ES-I3 (cell line): Measurements from ENCODE around the gene ACSL1.
"Not testable (repeated sequence)": the region's sequence is repeated elsewhere in the genome, so short reads cannot be mapped to it uniquely, and the experiment has no call there.

ENCODE experiments used
- H3K36me3 ChIP-seq: 2 replicates; pipeline ENCODE4 v1.6.1; 2013; ENCODE audit warnings: mild to moderate bottlenecking, low read length, control low read depth, moderate library complexity; ENCODE audit not compliant: insufficient read depth
- H3K4me1 ChIP-seq: 2 replicates; pipeline ENCODE4 v1.6.1; 2013; ENCODE audit warnings: mild to moderate bottlenecking, control low read depth, low read length; ENCODE audit not compliant: insufficient read depth
- H3K9ac ChIP-seq: 2 replicates; pipeline ENCODE4 v1.6.1; 2013; ENCODE audit warnings: low read depth, mild to moderate bottlenecking, low read length, moderate library complexity
- H3K9me3 ChIP-seq: 2 replicates; pipeline ENCODE4 v1.6.1; 2013; ENCODE audit warnings: mild to moderate bottlenecking, low read length, moderate library complexity; ENCODE audit not compliant: control insufficient read depth, insufficient read depth

Gene ACSL1

DNA sequence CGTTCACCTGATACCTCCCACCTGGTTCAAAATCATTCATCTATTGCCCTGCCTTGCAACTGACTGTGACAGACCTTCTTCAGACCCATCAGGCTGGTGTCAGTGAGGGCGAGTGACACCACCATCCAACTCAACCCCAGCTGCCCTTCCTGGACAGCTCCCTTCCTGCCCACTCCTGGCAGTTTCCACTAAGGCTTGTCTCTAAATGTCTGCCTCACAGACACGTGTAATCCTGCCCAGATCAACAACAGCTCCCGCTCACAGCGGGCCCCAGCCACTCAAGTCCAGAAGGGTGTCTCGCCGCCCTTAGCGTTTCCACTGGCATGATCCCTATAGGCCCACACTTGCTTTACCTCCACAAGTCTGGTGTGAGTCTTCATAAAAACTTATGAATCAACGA lies 28.9 kb downstream of the ACSL1 start:
- Histone ChIP-seq H3K36me3 (no peaks in the 10 kb centered on the region), H3K9ac (no peak overlapping the region), H3K9me3 (no peaks in the 10 kb centered on the region), H3K4me1 (peaks cover 17% of the 10 kb centered on the region)

DNA sequence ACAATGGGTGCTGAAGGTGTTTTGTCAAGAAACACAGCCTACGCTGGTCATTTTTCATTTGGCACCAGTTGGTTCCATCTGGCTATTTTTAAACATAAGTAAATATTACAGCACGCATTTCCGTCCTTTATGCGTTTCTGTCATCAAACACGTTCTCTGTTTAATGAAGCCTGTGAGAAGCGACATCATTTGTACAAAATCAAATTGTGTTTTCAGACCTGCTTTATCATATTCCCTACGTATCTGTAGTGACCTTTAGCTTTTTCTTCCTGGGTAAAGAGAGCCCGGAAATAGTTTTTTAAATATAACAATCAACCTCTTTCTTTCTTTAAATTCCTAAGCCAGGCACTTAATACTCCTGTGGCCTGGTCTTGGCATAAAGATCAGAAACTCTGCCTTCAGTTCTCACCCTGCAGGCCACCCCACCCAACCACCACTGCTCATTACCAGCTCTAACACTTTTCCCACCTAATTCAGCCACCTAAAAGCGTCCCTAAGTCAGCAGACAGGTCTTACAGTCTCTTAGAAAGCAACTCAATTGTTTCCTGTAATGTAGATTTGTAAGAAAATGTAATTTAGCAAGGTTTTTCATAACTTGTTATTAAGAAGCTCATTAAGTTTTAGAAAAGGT lies 30.4 kb downstream of the ACSL1 start:
- H3K9ac ChIP-seq: no peak overlapping the region
- H3K9me3 ChIP-seq: no peaks in the 10 kb centered on the region
- H3K4me1 ChIP-seq: peaks cover 17% of the 10 kb centered on the region; the same call in 1 of the 2 replicates
- no peaks in the 10 kb centered on the region for H3K36me3 ChIP-seq

DNA sequence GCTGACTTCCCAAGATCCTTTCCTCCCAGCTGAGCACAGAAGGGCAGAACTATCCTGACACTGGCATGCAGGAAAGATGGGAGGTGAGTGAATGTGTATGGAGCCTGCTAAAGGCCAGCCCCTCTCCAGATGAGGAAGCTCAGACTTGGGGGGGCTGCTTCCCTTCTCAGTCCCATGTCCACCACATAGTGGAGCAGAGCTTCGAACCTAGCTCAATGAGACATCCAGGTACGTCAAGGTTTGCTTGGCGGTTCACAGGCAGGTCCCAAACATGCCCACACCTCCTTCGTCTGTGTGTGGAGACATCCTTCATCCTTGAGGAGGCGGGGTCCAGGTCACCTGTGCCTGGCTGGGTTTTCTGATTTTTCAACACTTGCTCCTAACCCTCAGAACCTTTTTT lies 31.3 kb downstream of the ACSL1 start:
- Histone ChIP-seq H3K9ac (no peak overlapping the region), H3K36me3 (no peaks in the 10 kb centered on the region), H3K9me3 (no peaks in the 10 kb centered on the region), H3K4me1 (peaks cover 17% of the 10 kb centered on the region; the same call in 1 of the 2 replicates)

DNA sequence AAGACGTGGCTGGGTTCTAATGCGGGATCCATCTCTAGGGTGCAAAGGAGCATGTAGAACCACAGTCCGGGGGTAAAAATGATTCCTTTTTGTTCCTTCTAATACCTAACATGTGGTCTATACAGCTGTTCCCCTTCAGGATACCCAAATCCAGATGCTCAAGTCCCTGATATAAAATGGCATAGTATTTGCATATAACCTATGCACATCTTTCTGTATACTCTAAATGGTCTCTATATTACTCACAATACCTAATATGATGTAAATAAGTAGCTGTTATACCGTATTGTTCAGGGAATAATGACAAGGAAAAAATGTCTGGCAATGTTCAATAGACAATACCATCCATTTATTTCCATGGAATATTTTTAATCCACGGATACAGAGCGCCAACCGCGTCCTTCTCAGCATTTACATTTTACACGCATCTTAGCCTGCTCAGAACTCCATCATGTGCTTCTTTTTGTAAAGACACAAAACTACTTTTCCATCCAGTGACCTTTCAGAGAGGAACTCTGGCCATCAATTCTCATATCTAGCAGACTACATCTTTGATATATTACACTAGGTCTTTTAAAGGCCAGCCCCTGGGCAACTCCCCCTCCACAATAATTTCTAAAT lies 31.9 kb downstream of the ACSL1 start:
- no peaks in the 10 kb centered on the region for H3K36me3 ChIP-seq

DNA sequence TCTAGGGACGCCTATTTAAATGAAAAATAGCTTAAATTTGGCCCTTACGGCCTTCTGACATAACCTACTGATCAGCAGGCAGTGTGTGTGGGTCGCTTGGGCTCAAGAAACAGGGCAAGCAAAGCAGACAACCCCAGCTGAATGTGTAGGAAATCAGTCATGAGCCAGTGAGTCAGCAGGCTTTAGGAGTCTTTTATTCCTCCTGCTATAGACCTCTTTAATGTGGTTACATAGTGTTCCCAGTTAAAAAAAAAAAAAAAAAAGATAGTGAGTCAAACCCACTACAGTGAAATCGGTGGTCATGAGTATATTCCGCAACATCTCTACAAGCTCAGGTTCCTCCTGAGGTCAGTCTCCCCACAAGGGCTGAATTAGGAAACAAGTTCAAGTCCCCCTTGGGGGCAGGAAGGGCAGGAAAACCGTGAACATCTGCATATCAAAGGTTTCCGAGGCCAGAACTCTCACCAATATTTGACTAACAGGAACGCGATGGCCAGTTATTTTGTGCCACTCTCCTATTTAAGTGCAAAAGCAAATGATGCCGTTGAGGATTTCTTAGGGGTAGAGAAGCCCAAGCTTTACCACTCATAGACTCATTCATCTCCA lies 32.7 kb downstream of the ACSL1 start:
- H3K4me1 ChIP-seq: peaks cover 22% of the 10 kb centered on the region; the same call in 1 of the 2 replicates
- no peaks in the 10 kb centered on the region for H3K9me3 ChIP-seq
- no peaks in the 10 kb centered on the region for H3K36me3 ChIP-seq
- peak overlapping the region; percentile 15; the same call in 1 of the 2 replicates for H3K9ac ChIP-seq

More for the DNA sequence above, 31.9 kb downstream of the ACSL1 start:
- H3K4me1 ChIP-seq: peaks cover 17% of the 10 kb centered on the region; the same call in 1 of the 2 replicates
- no peak overlapping the region for H3K9ac ChIP-seq
- H3K9me3 ChIP-seq: no peaks in the 10 kb centered on the region

DNA sequence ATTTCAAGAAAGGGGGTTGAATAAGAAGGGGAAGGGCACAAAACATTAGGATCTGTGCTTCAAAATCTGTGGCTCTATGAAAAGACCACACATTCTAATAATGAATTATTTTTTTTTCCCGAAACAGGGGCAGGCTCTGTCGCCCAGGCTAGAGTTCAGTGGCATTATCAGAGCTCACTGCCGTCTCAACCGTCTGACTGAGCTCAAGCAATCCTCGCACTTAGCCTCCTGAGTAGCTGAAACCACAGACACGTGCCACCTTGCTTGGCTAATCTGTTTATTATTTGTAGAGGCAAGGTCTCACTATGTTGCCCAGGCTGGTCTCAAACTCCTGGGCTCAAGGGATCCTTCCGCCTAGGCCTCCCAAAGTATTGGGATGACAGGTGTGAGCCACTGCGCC lies 33.4 kb downstream of the ACSL1 start:
- Histone ChIP-seq H3K36me3 (no peaks in the 10 kb centered on the region), H3K9me3 (no peaks in the 10 kb centered on the region), H3K4me1 (peaks cover 22% of the 10 kb centered on the region; the same call in 1 of the 2 replicates), H3K9ac (no peak overlapping the region)

DNA sequence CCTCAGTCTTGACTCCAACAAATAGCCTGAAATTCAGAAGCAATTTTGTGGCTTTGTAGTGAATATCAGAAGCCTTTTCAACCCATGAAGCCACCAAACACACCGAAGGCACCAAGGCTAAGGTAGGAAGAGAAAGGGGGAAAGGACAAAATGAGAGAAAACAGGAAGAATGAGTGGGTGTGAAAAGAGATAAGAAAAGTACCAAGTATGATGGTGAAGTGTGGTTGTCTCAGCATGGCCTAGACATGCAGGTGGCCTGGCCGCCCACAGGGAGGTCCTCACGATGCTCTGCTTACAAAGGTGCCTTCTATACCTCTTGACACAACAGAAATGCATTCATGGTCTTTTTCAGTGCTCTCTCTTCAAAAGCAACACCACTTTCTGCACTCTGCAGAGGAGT lies 34.9 kb downstream of the ACSL1 start:
- peaks cover 22% of the 10 kb centered on the region; the same call in 1 of the 2 replicates for H3K4me1 ChIP-seq
- H3K9me3 ChIP-seq: no peaks in the 10 kb centered on the region
- H3K9ac ChIP-seq: no peak overlapping the region
- no peaks in the 10 kb centered on the region for H3K36me3 ChIP-seq

GRCh38 chr4:184787766-184788503 lies 37.8 kb downstream of the ACSL1 start:
- Histone ChIP-seq H3K9ac (no peak overlapping the region), H3K9me3 (no peaks in the 10 kb centered on the region), H3K36me3 (no peaks in the 10 kb centered on the region), H3K4me1 (peaks cover 17% of the 10 kb centered on the region)

- no peak overlapping the region for H3K9ac ChIP-seq
- H3K4me1 ChIP-seq: peaks cover 14% of the 10 kb centered on the region
- H3K9me3 ChIP-seq: no peaks in the 10 kb centered on the region
- no peaks in the 10 kb centered on the region for H3K36me3 ChIP-seq
These were observed 40.0 kb downstream of the ACSL1 start for GRCh38 chr4:184785813-184786212.

- H3K4me1 ChIP-seq: peaks cover 14% of the 10 kb centered on the region
- no peaks in the 10 kb centered on the region for H3K36me3 ChIP-seq
- no peak overlapping the region for H3K9ac ChIP-seq
- H3K9me3 ChIP-seq: no peaks in the 10 kb centered on the region
These were observed 41.0 kb downstream of the ACSL1 start for GRCh38 chr4:184784628-184785257.

DNA sequence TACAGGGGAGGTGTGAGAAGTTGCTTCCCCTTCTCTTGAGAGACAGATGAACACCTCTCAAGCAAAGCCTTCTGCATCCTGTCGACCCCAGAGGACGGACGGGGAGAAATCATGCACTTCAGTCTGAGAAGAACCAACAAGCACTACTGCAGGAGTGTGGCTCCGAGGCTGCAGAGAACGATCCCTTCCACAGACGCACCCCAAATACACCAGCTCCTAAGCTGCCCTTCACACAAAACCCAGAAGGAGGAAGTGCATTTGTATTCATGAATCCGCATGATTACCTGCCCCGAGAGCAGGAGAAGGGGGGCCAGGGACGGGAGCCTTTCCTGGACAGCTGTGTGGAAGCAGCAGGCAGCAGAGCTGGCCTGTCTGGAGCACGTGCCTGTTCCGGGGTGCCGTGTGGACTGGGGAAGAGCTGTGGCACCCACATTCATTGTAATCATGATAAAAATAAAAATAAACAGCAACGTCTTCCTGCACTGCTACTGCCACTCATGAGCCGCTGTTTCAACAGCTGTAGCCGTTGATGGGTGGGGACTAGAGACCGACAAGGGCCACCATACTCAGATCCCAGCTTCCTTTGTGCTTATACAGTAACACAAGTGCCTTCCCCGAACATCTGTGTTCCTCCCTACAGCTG lies 42.9 kb downstream of the ACSL1 start:
- peaks cover 9% of the 10 kb centered on the region for H3K4me1 ChIP-seq
- no peaks in the 10 kb centered on the region for H3K36me3 ChIP-seq
- no peak overlapping the region for H3K9ac ChIP-seq
- H3K9me3 ChIP-seq: no peaks in the 10 kb centered on the region; the same call in 1 of the 2 replicates

DNA sequence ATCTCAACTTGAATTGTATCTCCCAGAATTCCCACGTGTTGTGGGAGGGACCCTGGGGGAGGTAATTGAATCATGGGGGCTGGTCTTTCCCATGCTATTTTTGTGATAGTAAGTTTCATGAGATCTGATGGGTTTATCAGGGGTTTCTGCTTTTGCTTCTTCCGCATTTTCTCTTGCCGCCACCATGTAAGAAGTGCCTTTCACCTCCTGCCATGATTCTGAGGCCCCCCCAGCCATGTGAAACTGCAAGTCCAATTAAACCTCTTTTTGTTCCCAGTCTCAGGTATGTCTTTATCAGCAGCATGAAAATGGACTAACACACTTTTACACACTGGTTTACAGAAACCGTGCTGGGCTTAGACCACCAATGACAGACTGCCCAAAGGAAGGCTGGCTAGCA lies 46.6 kb downstream of the ACSL1 start:
- not testable (repeated sequence) for H3K36me3 ChIP-seq, H3K4me1 ChIP-seq, H3K9ac ChIP-seq, H3K9me3 ChIP-seq

DNA sequence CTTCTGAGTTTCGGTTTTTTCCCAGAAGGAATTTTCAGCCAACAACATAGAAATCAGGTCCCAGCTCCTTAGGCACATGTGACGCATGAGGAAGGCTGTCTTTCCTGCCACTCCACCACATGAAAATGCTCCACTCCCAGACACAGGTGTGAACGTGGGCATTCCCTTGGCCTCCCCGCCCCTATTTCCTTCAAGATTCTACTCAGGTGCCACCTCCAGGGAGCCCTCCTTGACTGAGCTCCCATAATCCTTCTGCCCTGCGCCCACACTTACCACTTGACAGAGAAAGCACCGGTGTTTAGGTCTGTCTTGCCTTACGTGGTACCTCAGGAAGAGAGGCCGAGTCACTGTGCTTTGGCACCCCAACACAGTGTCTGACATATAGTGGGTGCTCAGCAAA lies 47.4 kb downstream of the ACSL1 start:
- Histone ChIP-seq H3K4me1 (peaks cover 9% of the 10 kb centered on the region), H3K9ac (no peak overlapping the region), H3K9me3 (no peaks in the 10 kb centered on the region; the same call in 1 of the 2 replicates), H3K36me3 (no peaks in the 10 kb centered on the region)

GRCh38 chr4:184776821-184777220 lies 48.9 kb downstream of the ACSL1 start:
- no peaks in the 10 kb centered on the region for H3K36me3 ChIP-seq
- no peak overlapping the region for H3K9ac ChIP-seq
- H3K9me3 ChIP-seq: no peaks in the 10 kb centered on the region; the same call in 1 of the 2 replicates
- no peaks in the 10 kb centered on the region for H3K4me1 ChIP-seq
